Upper lobe of left lung (tissue), 4 donors: ENCODE data around the gene GTF2H2C.
"Not testable (repeated sequence)": the region's sequence is repeated elsewhere in the genome, so short reads cannot be mapped to it uniquely, and the experiment has no call there.

Experiments
- CTCF ChIP-seq, 6 experiments: fragments of 450-650 bp in 4 of 6; fragments of 200-600 bp in 2 of 6; sonication (generic) in 2 of 6; IDR thresholded peaks; one replicate each; pipeline ENCODE4 v1.5.1; 2016 to 2019; ENCODE audit warnings: antibody characterized with exemption in 6 of 6
- EP300 ChIP-seq, 4 donors: sonication (generic); formaldehyde crosslinking; IDR thresholded peaks; one replicate each; pipeline ENCODE4 v1.5.1; 2017; ENCODE audit warnings: antibody characterized with exemption in 4 of 4, control low read depth in 2 of 4
- POLR2A ChIP-seq, 4 donors: fragments of 450-650 bp; IDR thresholded peaks; one replicate each; pipeline ENCODE4 v1.5.1; 2016 to 2017; ENCODE audit warnings: antibody characterized with exemption in 4 of 4, mild to moderate bottlenecking in 2 of 4
- POLR2AphosphoS5 ChIP-seq, 2 donors: sonication (generic); formaldehyde crosslinking; IDR thresholded peaks; one replicate each; pipeline ENCODE4 v1.5.1; 2017; ENCODE audit warnings: antibody characterized with exemption in 2 of 2

GRCh38 chr5:69596114-69596840, 36.3 kb downstream of the GTF2H2C start:
- not testable (repeated sequence) for TF ChIP-seq EP300, CTCF, POLR2AphosphoS5, POLR2A (IDR thresholded peaks at IDR 0.05)
